ENCODE data around the gene SLC49A3.

GRCh38 chr4:706834-707598 lies 18.1 kb upstream of the SLC49A3 start:
- TF ChIP-seq, protein P1, sequence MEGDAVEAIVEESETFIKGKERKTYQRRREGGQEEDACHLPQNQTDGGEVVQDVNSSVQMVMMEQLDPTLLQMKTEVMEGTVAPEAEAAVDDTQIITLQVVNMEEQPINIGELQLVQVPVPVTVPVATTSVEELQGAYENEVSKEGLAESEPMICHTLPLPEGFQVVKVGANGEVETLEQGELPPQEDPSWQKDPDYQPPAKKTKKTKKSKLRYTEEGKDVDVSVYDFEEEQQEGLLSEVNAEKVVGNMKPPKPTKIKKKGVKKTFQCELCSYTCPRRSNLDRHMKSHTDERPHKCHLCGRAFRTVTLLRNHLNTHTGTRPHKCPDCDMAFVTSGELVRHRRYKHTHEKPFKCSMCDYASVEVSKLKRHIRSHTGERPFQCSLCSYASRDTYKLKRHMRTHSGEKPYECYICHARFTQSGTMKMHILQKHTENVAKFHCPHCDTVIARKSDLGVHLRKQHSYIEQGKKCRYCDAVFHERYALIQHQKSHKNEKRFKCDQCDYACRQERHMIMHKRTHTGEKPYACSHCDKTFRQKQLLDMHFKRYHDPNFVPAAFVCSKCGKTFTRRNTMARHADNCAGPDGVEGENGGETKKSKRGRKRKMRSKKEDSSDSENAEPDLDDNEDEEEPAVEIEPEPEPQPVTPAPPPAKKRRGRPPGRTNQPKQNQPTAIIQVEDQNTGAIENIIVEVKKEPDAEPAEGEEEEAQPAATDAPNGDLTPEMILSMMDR (IDR thresholded peaks at IDR 0.05 in 8 of 11, conservative IDR thresholded peaks at IDR 0.05 in 3 of 11), result no peak
- TF ChIP-seq POLR2A (IDR thresholded peaks at IDR 0.05) (no peak), POLR2AphosphoS5 (IDR thresholded peaks at IDR 0.05) (no peak)
